LNCaP clone FGC (cell line): ENCODE results near the gene NEFH.
A peak's percentile ranks its signal among the peaks of the same experiment; 100 is the strongest.

Source experiments
- DNase-seq: peaks from one replicate; pipeline ENCODE4 v3.0.0-alpha.2; 2011; ENCODE audit warnings: low read depth
- H3K4me3 ChIP-seq: 2 replicates; pipeline ENCODE4 v1.5.1; 2011; ENCODE audit warnings: mild to moderate bottlenecking, low read depth, low read length, control low read depth
- TF ChIP-seq, protein P1 (sequence below): IDR thresholded peaks from 2 replicates; pipeline ENCODE4 v1.5.1; 2012; ENCODE audit warnings: mild to moderate bottlenecking; ENCODE audit not compliant: control insufficient read depth, insufficient read depth; ENCODE audit errors: extremely low read depth

The NEFH gene

DNA sequence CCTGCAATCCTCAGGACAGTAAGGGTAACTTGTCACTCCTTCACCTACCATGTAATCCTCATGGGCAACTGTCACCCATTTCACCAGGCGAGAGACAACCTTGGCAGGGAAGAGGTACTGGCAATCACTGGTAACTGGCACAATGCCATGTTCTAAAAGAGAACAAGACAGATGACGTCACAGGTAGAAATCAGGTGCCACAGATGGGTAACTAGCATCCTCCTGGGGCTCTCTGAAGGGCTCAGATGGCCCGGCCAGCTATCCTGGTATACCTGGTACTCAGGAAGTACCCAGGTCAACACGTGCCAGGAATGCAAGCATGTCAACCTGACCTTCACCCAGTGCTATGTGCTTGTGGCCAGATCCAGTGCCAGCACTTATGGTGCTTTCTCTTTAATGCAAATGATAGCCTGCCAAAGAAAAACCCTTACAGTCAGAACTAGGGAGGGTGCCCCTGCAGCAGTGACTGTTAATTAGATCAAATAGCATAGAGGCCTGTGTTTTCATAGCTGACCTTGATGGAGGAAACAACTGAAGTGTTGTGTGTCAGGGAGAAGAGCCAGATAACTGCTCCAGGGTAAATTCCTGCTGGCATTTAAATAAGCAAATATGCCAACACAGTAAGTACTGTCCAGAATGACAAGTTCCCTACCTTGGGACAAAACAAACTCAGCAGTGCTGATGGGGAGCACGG is 37.3 kb downstream of the NEFH start:
- peak; percentile 91 for DNase-seq
- TF ChIP-seq, protein P1, sequence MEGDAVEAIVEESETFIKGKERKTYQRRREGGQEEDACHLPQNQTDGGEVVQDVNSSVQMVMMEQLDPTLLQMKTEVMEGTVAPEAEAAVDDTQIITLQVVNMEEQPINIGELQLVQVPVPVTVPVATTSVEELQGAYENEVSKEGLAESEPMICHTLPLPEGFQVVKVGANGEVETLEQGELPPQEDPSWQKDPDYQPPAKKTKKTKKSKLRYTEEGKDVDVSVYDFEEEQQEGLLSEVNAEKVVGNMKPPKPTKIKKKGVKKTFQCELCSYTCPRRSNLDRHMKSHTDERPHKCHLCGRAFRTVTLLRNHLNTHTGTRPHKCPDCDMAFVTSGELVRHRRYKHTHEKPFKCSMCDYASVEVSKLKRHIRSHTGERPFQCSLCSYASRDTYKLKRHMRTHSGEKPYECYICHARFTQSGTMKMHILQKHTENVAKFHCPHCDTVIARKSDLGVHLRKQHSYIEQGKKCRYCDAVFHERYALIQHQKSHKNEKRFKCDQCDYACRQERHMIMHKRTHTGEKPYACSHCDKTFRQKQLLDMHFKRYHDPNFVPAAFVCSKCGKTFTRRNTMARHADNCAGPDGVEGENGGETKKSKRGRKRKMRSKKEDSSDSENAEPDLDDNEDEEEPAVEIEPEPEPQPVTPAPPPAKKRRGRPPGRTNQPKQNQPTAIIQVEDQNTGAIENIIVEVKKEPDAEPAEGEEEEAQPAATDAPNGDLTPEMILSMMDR = no peak

GRCh38 chr22:29518427-29518826 is 38.4 kb downstream of the NEFH start:
- no peak for DNase-seq
- H3K4me3 ChIP-seq = no peak overlapping the region
- TF ChIP-seq, protein P1 = no peak

More for the DNA sequence above, 37.3 kb downstream of the NEFH start:
- no peak overlapping the region for H3K4me3 ChIP-seq

DNA sequence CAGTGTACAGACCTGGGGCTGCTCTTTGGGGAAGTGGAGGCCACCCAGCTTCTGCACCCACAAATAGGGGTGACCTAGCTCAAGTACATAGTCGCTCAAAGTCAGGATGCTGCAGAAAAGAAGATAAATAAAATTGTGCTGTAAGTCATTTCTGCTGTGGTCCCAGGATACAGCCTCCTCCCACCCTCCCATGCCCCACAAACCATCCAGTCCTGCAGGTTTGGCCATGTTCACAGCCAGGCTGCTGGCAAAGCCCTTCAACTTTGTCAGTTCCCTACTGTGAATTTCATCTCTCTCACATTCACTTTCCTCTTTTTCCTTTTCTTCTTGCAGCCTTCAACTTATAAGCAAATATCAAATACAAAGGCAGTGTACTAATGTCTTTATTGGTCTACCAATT is 40.0 kb downstream of the NEFH start:
- peak; percentile 38 for DNase-seq
- TF ChIP-seq, protein P1 = no peak
- H3K4me3 ChIP-seq = no peak overlapping the region

GRCh38 chr22:29520851-29521250 is 40.8 kb downstream of the NEFH start:
- H3K4me3 ChIP-seq = no peak overlapping the region
- TF ChIP-seq, protein P1 = no peak
- DNase-seq = no peak

DNA sequence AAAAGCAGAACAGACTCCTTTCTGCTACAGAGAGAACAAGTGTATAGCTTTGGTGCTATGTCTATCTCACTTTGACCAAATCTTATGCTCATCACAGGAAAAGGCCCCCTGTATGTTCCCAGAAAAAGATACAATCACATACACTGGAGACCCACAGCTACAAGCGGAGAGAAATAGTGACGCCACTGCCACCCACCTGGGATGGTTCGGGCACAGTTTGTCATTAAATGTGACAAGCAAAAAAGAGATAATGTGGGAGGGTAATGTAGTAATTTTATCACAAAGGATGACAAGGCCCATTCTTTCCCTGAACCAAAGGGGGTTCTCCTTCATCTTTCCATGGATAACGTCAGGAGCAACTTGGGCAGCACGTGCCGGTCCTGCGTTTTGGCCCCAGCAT is 41.5 kb downstream of the NEFH start:
- H3K4me3 ChIP-seq = no peak overlapping the region
- TF ChIP-seq, protein P1 = no peak
- DNase-seq = no peak

DNA sequence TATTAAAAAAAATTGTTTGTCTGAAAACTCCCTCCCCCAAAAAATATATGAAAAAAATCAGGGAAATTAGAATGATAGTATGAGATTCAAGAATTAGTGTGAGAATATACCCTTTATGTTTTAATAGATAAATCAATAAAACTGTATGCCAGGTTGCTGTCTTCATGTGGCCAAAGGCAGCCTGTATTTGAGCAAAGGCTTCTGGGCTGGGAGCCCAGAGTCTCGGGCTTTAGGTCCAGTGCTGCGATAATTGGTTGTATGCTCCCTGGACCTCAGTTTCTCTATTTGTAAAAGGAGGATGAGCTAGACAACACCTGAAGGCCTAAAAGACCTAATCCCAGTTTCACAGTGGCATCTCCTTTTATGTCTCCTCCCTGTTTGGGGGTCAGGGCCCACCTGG is 43.7 kb downstream of the NEFH start:
- no peak overlapping the region for H3K4me3 ChIP-seq
- TF ChIP-seq, protein P1 = no peak

More for the DNA sequence above, 43.7 kb downstream of the NEFH start:
- DNase-seq = peak; percentile 31
